ENCODE results near the gene BCAP31. TPM values are rescaled to one million over a fixed set of nuclear protein-coding genes. Genes with fewer than 3 reads are reported as not detected.

The BCAP31 gene
- total RNA-seq, 6 donors from 2014 or later = 110 to 236 (median 132) TPM

GRCh38 chrX:153719238-153719637, 4.9 kb downstream of the BCAP31 start:
- ATAC-seq (ENCODE audit: low FRiP score in 2 of 2) = peak in 1 of 2 donors; percentile 44
- H3K36me3 ChIP-seq = peaks cover 0 to 59% (median 15%) of the 10 kb centered on the region in 4 donors

GRCh38 chrX:153717445-153717844, 6.7 kb downstream of the BCAP31 start:
- 94 to 97% methylated on average over 9 of the region's 9 CpGs for WGBS, 2 donors
- no peaks in the 10 kb centered on the region for H3K27me3 ChIP-seq
- H3K36me3 ChIP-seq = peaks cover 0 to 71% (median 18%) of the 10 kb centered on the region in 4 donors
- TF ChIP-seq EP300 (IDR thresholded peaks at IDR 0.05) (no peak), POLR2A (IDR thresholded peaks at IDR 0.05) (no peak)
- no peak overlapping the region for H3K27ac ChIP-seq
- ATAC-seq (ENCODE audit: low FRiP score in 2 of 2) (no peak), DNase-seq (no peak)
- H3K9me3 ChIP-seq = no peaks in the 10 kb centered on the region
- H3K4me1 ChIP-seq = peaks cover 0 to 6% (median 2%) of the 10 kb centered on the region in 4 donors
- no peak overlapping the region for H3K4me3 ChIP-seq

More at GRCh38 chrX:153719238-153719637, 4.9 kb downstream of the BCAP31 start:
- 78 to 83% methylated on average over 1 to 2 of the region's 2 CpGs for WGBS, 2 donors
- Histone ChIP-seq H3K4me3 (no peak overlapping the region), H3K27ac (no peak overlapping the region), H3K9me3 (peaks cover 0 to 8% (median 0%) of the 10 kb centered on the region in 4 donors), H3K4me1 (peaks cover 6 to 12% (median 10%) of the 10 kb centered on the region in 4 donors), H3K27me3 (no peaks in the 10 kb centered on the region)
- peak in 1 of 2 donors; percentile 56 for DNase-seq
- no peak for TF ChIP-seq POLR2AphosphoS5 (IDR thresholded peaks at IDR 0.05)
- no peak for TF ChIP-seq EP300 (IDR thresholded peaks at IDR 0.05)
- TF ChIP-seq POLR2A (IDR thresholded peaks at IDR 0.05) = no peak
- no peak for TF ChIP-seq CTCF (IDR thresholded peaks at IDR 0.05)

- WGBS, 2 donors = 78 to 87% methylated on average over 3 of the region's 3 CpGs
- ATAC-seq (ENCODE audit: low FRiP score in 2 of 2) = no peak
These were observed 9.9 kb downstream of the BCAP31 start for GRCh38 chrX:153714256-153714655.

GRCh38 chrX:153709726-153710674, 14.2 kb downstream of the BCAP31 start:
- no peak overlapping the region for H3K27ac ChIP-seq
- TF ChIP-seq EP300 (IDR thresholded peaks at IDR 0.05) = no peak
- ATAC-seq (ENCODE audit: low FRiP score in 2 of 2) (no peak), DNase-seq (no peak)
- no peak overlapping the region for H3K4me3 ChIP-seq
- no peaks in the 10 kb centered on the region for H3K4me1 ChIP-seq
- H3K27me3 ChIP-seq = no peaks in the 10 kb centered on the region
- H3K36me3 ChIP-seq = peaks cover 0 to 42% (median 13%) of the 10 kb centered on the region in 4 donors
- WGBS, 2 donors = 90 to 97% methylated on average over 7 to 19 of the region's 27 CpGs
- H3K9me3 ChIP-seq = no peaks in the 10 kb centered on the region

More at GRCh38 chrX:153714256-153714655, 9.9 kb downstream of the BCAP31 start:
- Histone ChIP-seq H3K27ac (no peak overlapping the region), H3K27me3 (no peaks in the 10 kb centered on the region), H3K36me3 (peaks cover 0 to 62% (median 15%) of the 10 kb centered on the region in 4 donors), H3K4me3 (no peak overlapping the region), H3K9me3 (no peaks in the 10 kb centered on the region), H3K4me1 (no peaks in the 10 kb centered on the region)
- TF ChIP-seq POLR2AphosphoS5 (IDR thresholded peaks at IDR 0.05) (no peak), EP300 (IDR thresholded peaks at IDR 0.05) (no peak), CTCF (IDR thresholded peaks at IDR 0.05) (no peak), POLR2A (IDR thresholded peaks at IDR 0.05) (no peak)
- no peak for DNase-seq

- TF ChIP-seq EP300 (IDR thresholded peaks at IDR 0.05) = no peak
- TF ChIP-seq POLR2AphosphoS5 (IDR thresholded peaks at IDR 0.05) = no peak
- TF ChIP-seq CTCF (IDR thresholded peaks at IDR 0.05) = peak in 5 of 6 experiments; percentile 35 to 62 (median 52)
- no peak for TF ChIP-seq POLR2A (IDR thresholded peaks at IDR 0.05)
- H3K4me1 ChIP-seq = peaks cover 0 to 3% (median 0%) of the 10 kb centered on the region in 4 donors
- DNase-seq = peak; percentile 74 to 81
- H3K27ac ChIP-seq = peak overlapping the region in 1 of 4 donors; percentile 40
- no peaks in the 10 kb centered on the region for H3K27me3 ChIP-seq
- no peaks in the 10 kb centered on the region for H3K9me3 ChIP-seq
- peak; percentile 70 to 77 for ATAC-seq (ENCODE audit: low FRiP score in 2 of 2)
- H3K4me3 ChIP-seq = no peak overlapping the region
- peaks cover 0 to 41% (median 14%) of the 10 kb centered on the region in 4 donors for H3K36me3 ChIP-seq
- WGBS, 2 donors = 28% methylated on average over 13 of the region's 13 CpGs; no CpG with 5 or more reads in 1 of the 2 donors
These were observed 15.8 kb downstream of the BCAP31 start for GRCh38 chrX:153708415-153708814.
